Prostate gland (tissue), 2 donors: ENCODE measurements around the gene RNF44.

Experiments
- POLR2A ChIP-seq: fragments of 450-650 bp; IDR thresholded peaks from one replicate; pipeline ENCODE4 v1.6.1; 2016; ENCODE audit warnings: antibody characterized with exemption, mild to moderate bottlenecking
- TF ChIP-seq, protein P1 (sequence below), 4 experiments: fragments of 200-600 bp in 2 of 4; fragments of 450-650 bp in 2 of 4; sonication (generic) in 2 of 4; IDR thresholded peaks; 1 replicate in 3 of 4; 2 replicates in 1 of 4; pipeline ENCODE4 v1.5.1; 2016 to 2019; ENCODE audit warnings: antibody characterized with exemption in 4 of 4, mild to moderate bottlenecking in 2 of 4, moderate library complexity in 2 of 4

DNA sequence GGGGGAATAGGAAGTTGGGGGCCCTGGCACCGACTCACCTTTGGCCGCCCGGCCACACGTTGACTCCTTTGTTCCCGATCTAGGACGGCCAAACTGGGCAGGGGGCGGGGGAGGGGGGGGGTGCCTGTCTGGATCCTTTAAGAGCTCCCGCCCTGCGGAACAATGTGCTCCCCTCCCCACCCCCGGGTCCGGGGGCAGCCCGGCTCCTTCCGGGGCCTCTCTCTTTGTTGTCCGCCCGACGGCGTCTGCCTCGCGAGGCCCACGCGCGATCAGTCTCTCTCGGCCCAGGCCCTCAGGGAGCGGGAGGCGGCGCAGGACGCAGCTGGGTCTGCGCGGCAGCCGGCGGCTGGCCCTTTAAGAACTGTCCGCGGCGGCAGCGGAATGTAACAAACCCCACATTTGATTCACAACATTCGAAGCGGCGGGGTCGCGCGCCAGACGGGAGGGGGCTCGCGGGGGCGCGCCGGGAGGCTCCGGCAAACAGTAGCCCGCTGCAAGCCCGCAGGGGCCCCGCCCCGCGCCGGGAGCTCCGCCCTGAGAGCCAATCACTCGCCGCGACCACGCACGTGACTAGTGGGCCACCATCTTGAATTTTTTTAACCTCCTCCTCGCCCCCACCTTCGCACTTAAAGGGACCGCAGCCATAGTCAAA is at the start of gene RNF44:
- TF ChIP-seq POLR2A = peak; percentile 88
- TF ChIP-seq, protein P1, sequence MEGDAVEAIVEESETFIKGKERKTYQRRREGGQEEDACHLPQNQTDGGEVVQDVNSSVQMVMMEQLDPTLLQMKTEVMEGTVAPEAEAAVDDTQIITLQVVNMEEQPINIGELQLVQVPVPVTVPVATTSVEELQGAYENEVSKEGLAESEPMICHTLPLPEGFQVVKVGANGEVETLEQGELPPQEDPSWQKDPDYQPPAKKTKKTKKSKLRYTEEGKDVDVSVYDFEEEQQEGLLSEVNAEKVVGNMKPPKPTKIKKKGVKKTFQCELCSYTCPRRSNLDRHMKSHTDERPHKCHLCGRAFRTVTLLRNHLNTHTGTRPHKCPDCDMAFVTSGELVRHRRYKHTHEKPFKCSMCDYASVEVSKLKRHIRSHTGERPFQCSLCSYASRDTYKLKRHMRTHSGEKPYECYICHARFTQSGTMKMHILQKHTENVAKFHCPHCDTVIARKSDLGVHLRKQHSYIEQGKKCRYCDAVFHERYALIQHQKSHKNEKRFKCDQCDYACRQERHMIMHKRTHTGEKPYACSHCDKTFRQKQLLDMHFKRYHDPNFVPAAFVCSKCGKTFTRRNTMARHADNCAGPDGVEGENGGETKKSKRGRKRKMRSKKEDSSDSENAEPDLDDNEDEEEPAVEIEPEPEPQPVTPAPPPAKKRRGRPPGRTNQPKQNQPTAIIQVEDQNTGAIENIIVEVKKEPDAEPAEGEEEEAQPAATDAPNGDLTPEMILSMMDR (IDR thresholded peaks at IDR 0.05) = no peak
